ENCODE results near the gene FBXW8.

FBXW8 gene

DNA sequence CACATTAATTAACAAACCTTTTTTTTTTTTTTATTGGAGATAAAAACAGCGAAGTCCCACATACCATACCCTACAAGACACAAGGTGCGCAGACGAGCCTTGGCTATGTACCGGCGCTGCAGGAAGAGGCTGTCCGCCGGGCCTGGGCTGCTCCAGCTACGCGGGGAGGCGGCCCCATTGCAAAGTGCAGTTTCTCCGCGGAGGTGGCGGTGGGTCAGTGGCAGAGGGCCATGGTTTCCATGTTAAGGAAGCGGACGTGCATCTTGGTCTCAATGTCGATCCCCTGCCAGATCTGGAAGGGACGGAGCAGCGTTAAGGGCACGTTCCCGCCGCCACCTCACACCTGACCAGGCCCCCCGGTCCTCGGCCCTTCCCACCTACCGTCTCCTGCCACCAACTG lies 128.2 kb downstream of the FBXW8 start:
- DNase-seq = no peak

DNA sequence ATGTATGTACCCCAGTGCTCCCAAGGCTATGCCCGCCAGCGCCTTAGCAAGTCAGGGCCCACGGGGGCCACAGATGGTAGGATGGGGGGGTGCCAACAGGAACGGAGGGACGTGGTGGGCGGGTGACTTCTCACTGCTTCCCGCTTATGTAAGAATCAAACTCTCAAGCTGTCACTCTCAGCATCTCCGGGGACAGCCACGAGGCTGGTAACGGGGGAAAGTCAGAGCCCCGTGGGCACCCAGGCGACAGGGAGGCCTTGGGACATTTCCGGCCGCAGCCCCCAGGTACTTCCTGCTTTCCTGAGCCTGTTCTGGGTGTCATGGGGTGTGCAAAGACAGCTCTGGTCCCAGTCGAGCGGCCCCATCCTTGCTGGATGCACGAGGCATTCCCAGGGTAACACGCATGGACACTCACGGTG lies 129.2 kb downstream of the FBXW8 start:
- peak in 1 of 2 donors; percentile 24 for DNase-seq

DNA sequence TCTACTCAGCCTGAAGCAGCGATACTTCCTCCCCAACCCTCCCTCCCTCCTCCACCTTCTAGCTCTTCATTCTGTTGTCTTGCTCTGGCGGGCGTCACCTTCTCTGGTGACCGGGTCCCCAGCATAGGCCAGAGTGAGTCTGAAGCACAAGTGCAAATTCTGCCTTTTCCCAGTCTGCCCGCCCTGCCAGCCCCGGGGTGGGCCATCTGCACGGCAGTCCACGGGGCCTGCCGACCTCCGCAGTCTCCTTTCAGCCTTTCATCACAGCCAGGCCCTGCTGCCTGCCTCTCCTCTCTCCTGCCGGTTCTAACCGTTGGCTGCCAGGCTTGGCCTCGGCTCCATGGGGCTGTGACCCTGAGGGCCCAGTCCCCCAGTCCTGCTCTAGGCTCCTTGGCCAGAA lies 129.7 kb downstream of the FBXW8 start:
- DNase-seq = no peak

DNA sequence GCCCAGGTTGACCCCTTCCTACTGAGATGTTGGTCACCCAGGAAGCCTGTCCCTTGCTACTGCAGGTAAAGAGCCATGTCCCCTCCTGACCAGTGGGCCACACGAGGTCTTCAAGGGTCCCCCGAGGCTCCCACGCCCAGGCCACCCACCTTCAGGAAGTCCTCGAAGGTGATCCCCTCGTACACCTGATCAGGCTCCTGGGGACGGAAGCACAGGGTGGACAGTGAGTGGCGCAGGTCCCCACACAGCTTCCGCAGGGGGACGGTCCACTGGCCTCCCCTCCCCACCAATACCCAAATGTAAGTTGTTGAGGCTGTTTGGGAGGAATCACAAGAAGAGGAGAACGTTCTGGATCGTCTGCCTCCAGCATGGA lies 131.0 kb downstream of the FBXW8 start:
- DNase-seq = no peak

DNA sequence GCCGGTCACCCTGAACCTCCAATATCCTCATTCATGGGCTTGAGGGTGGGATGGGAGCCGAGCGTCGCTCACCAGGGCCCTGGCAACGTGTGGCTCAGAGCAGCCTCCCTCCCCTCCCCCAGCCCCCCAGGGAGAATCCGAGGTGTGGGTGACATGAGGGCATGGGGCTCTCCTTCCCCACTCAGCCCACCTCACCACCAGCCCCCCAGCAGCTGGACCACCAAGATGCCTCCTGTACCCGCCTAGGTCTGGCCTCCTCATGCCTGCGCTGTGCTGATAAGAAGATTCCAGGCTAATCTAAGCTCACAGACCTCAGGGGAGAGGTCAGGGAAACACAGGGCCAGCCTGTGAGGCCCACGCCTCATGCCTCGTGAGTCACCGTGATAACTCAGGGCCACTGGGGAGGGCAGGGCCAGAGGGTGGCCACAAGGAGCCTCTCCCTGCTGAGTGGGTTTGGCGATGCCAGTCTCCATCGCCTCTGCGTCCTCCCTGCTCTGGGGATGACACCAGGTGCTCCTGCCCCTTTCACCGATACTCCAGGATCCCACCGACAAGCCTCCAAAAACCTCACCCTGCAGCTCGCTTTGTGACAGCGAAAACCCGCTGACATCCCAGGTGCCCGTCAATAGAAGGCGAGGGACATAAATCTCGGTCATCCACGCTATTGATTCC lies 131.6 kb downstream of the FBXW8 start:
- peak; percentile 12 to 51 for DNase-seq

DNA sequence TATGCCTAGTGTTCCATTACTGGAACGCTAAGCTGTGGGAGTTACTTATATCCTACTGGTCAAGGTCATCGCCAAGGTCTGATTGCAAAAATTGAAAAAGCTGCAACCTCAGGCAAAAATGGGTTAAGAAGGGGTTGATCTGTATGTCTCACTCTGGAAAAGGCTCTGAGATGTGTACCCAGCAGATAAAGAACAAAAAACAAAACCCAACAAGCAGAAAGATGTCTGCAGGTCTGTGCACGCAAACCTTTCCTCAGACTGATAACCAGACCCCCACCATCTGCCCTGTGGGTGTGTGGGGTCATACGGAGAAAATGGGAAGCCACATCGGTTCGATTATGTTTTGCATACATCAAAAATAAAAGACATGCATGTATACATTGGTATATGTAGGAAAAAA lies 132.1 kb downstream of the FBXW8 start:
- DNase-seq = no peak

DNA sequence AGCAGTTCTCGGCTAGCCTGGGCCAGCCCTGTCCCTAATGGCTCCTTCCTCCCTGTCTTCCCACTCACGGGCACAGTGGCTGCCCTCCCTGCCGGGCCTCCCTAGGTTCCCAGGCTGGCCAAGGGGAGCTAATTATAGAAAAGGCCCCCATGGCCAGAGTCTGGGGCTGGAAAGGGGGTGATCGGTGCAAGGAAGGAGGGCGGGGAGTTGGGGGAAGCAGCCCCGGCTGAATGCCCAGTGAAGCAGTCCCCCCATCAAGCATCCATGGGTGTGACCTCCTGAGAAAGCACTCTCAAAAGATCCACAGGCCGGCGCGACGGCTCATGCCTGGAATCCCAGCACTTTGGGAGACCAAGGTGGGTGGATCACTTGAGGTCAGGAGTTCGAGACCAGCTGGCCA lies 133.6 kb downstream of the FBXW8 start:
- no peak for DNase-seq

DNA sequence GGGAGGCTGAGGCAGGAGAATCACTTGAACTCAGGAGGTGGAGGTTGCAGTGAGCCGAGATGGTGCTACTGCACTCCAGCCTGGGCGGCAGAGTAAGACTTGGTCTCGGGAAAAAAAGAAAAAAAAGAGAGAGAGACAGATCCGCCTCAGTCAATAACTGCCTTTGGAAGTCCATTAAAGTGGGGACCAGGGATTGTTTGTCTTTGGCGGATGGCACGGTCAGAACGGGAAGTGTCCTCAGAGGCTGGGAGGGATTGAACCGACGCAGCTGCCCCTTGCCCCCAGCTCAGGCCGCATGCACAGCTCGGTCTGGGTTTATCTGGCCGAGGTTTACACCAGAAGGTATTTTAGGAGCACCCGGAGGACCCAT lies 134.0 kb downstream of the FBXW8 start:
- DNase-seq = peak; percentile 6 to 40

DNA sequence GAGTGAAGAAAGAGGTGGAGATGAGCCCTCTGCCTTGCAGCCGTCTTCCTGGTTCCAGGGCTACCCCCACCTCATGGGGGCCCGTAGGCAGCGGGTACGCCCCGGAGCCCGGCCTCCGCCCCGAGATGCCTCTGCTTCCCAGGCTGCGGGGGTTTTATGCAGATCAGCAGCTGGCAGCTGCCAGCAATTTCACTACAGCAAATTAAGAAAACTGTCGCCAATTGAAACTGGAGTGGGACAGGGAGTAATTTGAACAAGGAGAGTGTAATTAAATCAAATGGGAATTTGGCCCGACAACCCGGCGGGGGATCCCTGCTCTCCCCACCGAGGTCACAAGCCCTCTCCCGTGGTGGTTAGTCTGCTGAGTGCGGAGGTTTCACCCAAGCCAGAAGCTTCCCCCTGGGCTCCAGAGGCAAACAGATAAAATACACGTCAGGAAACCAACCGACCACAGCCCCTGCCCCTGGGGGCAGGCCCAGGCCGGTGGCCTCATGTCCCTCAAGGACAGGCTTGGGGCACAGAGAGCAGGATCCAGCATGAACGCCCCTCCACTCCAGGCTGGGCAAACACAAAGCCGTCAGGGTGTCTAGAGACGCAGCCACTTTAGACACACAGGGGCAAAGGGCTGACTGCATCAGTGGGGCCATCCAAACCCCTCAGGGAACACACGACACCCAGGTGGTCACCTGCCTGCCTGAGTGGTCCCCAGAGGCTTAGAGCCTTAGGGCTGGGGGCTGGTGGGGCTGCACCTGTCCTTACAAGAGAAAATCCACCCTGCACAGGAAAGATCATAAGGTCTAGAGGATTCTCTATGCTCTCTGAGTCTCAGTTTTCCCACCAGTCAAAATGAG lies 134.6 kb downstream of the FBXW8 start:
- DNase-seq = peak; percentile 43 to 77

DNA sequence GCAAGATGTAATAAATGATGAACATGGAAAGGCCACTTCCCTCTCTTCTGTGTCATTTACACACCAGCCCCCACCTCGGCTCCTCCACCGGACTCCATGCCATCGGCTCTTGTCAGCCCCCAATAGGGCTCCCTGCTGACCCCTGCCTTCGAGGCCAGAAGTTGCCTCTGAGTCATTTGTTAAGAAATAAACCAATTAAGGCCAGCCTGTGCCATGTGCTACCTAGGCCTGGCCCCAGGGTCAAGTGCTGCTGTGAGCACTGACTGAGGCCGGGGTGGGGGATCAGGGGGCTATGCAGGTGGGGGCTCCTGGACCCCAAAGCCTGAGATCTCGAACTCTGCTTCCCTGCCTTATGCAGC lies 135.2 kb downstream of the FBXW8 start:
- DNase-seq = peak; percentile 29 to 60

DNA sequence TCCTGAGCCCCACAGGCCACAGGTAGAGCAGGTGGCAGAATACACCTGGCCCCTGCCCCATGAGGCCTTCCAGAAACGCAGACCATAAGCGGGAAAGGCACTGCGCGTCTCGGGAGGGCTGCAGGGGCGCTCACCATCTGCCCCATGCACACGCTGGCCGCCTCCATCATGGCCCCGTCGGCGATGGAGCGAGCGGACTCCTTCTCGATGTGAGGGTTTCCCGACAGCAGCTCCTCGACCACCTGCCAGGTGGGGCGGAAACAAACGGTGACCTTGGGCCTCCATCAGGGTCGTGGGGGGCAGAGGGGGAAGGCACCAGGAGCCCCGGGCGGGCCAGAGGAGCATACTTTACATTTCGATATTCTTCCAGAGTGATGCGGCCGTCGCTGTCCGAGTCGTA lies 135.7 kb downstream of the FBXW8 start:
- DNase-seq = no peak

DNA sequence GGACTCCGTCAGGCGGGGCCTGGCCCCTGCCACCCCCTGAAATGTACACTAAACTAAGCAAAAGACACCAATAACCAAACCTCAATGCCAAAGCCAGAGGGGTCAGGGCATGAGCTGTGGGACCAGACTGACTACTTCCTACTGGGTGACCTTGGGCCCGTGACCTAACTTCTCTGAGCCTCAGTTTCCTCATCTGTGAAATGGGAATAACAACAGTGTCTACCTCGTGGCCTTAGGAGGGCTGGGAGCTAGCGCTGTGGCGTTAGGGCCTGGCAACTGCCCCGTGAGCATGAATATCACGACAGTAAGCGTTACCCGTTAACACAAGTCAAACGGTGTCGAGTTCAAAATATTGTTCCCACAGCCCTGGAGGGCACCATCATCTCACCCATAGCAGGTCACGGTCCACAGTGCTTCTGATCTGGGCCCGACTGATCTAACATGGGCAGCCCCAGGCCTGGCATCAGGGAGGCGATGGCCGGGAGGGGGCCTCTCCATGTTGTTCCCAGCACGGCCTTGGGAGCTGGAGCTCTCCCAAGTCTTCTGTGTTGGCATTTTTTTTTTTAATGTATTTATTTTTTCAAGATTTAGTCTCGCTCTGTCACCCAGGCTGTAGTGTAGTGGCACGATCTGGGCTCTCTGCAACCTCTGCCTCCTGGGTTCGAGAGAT lies 136.2 kb downstream of the FBXW8 start:
- DNase-seq = no peak

DNA sequence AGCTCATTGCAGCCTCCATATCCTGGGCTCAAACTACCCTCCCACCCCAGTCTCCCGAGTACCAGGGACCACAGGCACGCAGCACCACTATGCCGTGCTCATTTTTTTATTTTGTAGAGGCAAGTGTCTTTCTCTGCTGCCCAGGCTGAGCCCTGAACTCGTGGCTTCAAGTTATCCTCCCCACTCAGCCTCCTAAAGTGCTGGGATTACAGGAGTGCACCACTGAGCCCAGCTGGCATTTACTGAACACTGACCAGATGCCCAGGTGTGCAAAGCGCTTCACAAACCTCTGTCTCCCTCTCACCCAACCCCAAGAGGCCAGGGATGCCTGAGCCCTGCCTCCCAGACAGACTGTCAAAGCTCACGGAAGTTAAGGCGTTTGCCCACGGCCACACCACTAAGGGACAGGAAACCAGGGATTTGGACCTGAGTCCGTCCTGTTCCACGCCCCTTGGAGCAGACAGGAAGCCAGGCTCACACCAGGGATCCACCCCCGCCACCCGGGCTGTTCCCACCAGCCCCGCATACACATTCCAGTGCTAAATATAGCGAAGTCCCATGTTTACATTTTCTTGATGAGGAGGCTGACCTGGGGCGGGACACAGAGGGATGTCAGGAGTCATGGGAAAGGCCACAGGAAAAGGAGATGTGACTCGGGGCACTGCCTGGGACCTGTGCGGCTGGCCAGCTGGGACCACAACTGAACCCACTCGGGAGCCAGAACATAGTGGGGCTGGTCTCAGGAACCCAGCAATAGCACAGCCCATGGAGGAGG lies 137.2 kb downstream of the FBXW8 start:
- no peak for DNase-seq

DNA sequence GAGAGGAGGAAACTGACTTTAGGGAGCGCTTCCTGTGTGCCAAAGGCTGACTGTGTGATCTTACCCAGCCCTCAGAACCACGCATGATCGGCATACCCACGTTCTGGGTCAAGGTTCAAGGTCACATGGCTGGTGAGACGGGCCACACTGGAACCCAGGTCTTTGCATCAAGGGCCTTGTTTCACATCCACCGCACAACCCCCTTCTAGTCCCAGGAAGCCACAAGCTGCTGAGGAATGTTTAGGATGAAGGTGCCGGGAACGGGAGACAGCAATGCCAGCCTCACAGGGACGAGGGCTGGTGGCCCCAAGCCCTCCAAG lies 137.8 kb downstream of the FBXW8 start:
- no peak for DNase-seq

DNA sequence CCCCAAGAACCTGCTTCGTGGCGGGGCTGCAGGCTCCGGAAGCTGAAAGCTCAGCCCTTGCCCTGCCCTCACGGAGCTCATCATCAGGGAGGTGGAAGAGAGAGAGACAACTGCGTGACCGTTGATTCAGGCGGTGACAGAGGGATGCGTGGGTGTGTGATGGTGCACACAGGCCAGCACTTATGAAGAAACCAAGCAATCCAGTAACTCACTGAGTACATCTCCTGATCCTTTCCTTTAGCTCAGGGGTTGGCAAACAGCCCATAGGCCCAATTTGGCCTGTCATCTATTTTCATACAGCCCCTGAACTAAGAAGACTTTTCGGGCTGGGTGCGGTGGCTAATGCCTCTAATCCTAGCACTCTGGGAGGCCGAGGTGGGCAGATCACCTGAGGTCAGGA lies 138.5 kb downstream of the FBXW8 start:
- peak in 1 of 2 donors; percentile 9 for DNase-seq

DNA sequence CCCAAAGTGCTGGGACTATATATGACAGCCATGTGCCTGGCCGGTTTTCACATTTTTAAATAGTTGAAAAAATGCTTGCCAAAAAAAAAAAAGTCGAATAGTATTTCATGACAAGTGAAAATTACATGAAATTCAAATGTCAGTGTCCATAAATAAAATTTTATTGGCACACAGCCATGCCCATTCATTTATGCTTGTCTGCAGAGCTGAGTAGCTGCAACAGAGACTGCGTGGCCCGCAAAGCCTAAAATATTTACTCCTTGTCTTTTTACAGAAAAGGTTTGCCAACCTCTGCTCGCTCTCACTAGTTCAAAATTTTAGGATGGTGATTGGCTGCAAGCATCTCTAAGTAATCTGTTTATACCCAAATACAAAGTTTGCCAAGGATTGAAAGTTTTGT lies 139.3 kb downstream of the FBXW8 start:
- no peak for DNase-seq

DNA sequence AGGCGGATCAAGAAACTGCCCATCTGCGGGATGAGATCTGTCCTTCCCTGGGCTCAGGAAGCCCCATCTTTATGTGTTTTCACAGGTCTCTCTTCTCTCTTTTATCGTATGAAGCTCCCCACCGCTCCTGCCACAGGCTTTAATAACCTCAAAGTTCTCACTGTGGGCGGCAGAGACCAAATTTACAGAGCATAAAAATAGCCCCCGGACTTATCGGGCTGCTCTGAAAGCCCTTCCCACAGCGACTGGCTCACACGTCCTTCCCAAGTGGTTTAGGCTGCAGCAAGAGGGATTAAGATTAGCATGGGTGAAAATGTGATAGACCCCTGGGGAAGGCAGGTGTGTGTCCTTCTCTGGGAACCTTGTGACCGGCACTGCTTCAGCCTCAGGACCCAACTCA lies 140.6 kb downstream of the FBXW8 start:
- DNase-seq = no peak

DNA sequence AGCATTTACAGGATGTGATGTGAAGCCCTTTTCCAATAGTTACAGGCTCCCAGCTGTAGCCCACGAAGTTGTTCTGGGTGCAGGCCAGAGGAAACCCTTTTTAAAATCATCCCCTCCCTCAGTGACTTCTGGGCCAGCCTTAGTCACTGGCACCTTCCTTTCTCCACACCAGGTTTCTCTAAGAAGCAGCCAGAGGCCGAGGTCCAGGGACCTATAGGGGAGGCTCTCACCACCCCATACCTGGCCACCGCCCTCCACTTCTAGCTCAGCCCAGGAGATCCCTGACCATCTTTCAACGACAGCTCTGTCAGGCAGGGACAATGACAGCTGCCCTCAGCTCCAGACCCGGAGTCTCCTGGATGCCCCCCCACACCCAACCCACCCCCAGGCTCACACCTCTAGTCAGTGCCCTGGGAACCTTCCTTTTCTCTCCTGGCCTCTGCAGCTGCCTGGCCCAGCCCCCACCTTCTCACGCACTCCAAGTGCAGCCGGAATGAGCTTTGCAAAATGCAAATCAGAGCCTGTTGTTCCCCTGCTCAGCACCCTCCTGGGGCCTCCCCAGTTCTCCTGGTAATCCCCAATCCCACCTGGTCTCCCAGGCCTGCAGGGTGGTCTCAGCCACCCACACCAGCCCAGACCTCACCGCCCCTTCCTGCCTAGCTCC lies 141.8 kb downstream of the FBXW8 start:
- DNase-seq = no peak

DNA sequence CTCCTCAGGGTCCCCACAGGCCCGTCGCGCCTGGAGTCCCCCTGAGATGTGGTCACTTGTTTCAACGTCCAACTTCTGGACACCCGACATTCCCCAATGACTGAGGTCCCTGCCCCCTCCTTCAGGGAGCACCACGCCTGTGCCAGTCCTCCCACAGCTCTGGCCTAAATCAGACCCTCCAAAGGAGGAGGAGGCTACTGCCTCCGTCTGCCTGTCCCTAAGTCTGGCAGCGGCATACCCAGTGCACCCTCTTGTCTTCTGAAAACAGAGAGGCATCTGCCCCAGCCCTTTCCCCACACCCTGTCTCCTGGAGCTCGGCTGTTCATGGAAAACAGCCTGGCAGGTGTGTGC lies 142.3 kb downstream of the FBXW8 start:
- no peak for DNase-seq

DNA sequence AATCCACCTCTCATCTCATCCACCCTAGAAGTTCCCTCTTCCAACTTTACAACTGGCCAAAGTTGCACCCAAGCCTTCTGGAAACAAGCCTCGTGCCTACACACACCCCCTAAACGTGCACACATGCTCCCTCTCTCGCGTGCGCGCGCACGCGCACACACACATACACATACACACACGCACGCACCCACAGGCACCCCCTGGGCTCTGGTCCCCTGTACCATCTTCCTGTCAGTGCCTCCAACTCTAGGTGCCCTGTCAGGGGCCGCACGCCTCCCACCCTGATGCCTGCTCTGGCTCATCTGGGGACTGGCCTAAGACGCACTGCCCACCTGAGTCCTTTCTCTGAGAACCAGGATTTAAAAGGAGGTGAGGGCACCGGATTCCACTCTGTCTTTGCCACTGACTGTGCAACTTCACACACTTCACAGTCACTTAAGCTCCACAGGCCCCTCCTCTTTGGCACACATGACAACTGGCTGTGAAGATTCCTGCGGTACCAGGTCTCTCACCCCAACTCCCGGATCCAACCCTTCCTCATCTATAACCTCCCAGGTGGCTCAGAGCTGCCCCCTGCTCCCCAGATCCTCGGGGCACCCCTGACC lies 142.9 kb downstream of the FBXW8 start:
- DNase-seq = peak in 1 of 2 donors; percentile 31

DNA sequence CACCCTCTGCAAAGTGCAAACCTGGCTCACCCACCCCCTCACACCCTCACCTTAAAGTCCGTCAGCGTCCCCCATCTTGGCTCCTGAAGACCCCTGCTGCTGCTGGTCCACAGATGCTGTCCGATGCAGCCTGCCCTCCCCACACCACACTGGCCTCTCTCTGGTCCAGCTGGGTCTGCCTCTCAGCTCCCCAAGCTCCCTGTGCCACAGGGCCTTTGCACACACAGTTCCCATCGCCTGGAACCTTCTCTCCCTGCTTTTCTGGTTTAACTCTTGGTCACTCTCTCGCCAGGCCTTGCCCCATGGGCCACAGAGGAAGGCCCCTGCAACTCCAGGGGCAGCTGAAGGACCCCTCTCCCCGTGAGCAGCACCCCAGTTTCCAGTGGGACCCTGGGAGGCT lies 143.5 kb downstream of the FBXW8 start:
- no peak for DNase-seq

DNA sequence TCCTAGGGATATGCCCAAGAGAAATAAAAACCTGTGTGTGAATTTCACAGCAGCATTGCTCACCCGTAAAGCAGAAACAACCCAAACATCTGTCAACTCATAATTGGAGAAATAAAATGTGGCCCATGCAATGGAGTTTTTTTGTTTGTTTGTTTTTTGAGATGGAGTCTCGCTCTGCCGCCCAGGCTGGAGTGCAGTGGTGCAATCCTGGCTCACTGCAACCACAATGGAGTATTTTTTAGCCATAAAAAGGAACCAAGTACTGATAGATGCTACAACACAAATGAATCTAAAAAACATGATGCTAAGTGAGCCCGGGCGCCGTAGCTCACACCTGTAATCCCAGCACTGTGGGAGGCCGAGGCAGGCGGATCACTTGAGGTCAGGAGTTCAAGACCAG lies 146.9 kb downstream of the FBXW8 start:
- DNase-seq = peak; percentile 62 to 63

All from inflammatory macrophage (primary cell).